K562 (cell line): ENCODE data around the gene RASSF6. TPM values are rescaled to one million over a fixed set of nuclear protein-coding genes. Genes with fewer than 3 reads are reported as not detected.

Source experiments
- ATAC-seq: fragments of 200-7000 bp; cut with Tn5 transposase; 3 replicates; pipeline ENCODE4 v1.9.1; 2020; ENCODE audit warnings: moderate library complexity
- BruUV-seq: library from RNA; stranded (reverse); fragments of 400-500 nt; replicated peaks from 2 replicates; lab custom pipeline; 2021; lab: Mats Ljungman, UMichigan
- CTCF ChIA-PET: fragments of 300-600 bp; formaldehyde crosslinking; extraction: SDS; loops from one replicate; lab custom pipeline; 2021; ENCODE audit warnings: low intra/inter-chr PET ratio; lab: Yijun Ruan, JAX
- POLR2A ChIA-PET: fragments of 300-600, 350-650 bp; sonication (Branson Sonifier 250); formaldehyde crosslinking; extraction: SDS; loops from one replicate; lab custom pipeline; 2021; ENCODE audit warnings: antibody characterized with exemption, inconsistent platforms; lab: Yijun Ruan, JAX
- DNase-seq, 4 experiments: peaks; one replicate each; pipeline versions ENCODE4 v3.0.0 to v3.0.0-alpha.2; 2011 to 2018; ENCODE audit warnings: low spot score in 3 of 4, mixed read lengths in 3 of 4; ENCODE audit errors: extremely low read depth in 1 of 4
- FAIRE-seq: peaks from 2 replicates; lab custom pipeline; 2011; peaks lifted over from hg19 to GRCh38; lab: Jason Lieb, UNC
- H2AFZ ChIP-seq: 2 replicates; pipeline ENCODE4 v1.6.0; 2011; ENCODE audit warnings: low read depth, low read length, control low read depth, inconsistent platforms
- H3K27ac ChIP-seq: fragments of 200-600 bp; 3 replicates; pipeline ENCODE4 v1.8.0; 2011; ENCODE audit warnings: low read depth, mild to moderate bottlenecking, control low read depth, inconsistent platforms, low read length, moderate library complexity, mixed read lengths; ENCODE audit errors: extremely low read depth
- H3K27me3 ChIP-seq, 2 experiments: fragments of 300-600 bp in 1 of 2; 2 replicates in 1 of 2; 3 replicates in 1 of 2; pipeline versions ENCODE4 v1.6.0 to v1.8.0; 2011; ENCODE audit warnings: inconsistent platforms in 2 of 2, low read length in 2 of 2, mild to moderate bottlenecking in 1 of 2, mixed read lengths in 1 of 2, moderate library complexity in 1 of 2; ENCODE audit not compliant: control insufficient read depth in 2 of 2, insufficient read depth in 2 of 2
- H3K36me3 ChIP-seq: fragments of 300-600 bp; 3 replicates; pipeline ENCODE4 v1.8.0; 2011; ENCODE audit warnings: mild to moderate bottlenecking, low read length, inconsistent platforms; ENCODE audit not compliant: control insufficient read depth, insufficient read depth
- H3K4me1 ChIP-seq, 2 experiments: fragments of 200-600 bp in 1 of 2; replicated peaks in 1 of 2; 2 replicates in 1 of 2; 3 replicates in 1 of 2; pipeline versions ENCODE4 v1.5.1 to v1.8.0; 2011; ENCODE audit warnings: inconsistent platforms in 2 of 2, low read length in 2 of 2, mild to moderate bottlenecking in 1 of 2, mixed read lengths in 1 of 2, moderate library complexity in 1 of 2; ENCODE audit not compliant: control insufficient read depth in 2 of 2, insufficient read depth in 2 of 2
- H3K4me2 ChIP-seq: 2 replicates; pipeline ENCODE4 v1.6.1; 2011; ENCODE audit warnings: low read length, control low read depth, inconsistent platforms, mixed read lengths; ENCODE audit not compliant: insufficient read depth
- H3K4me3 ChIP-seq: fragments of 200-600 bp; sonication (generic), shearing (Covaris generic); 2 replicates; pipeline ENCODE4 v1.5.1; 2016; ENCODE audit warnings: control low read depth, inconsistent platforms
- H3K79me2 ChIP-seq: fragments of 200-600 bp; 3 replicates; pipeline ENCODE4 v1.8.0; 2011; ENCODE audit warnings: low read length, inconsistent platforms; ENCODE audit not compliant: control insufficient read depth, insufficient read depth
- H3K9ac ChIP-seq, 2 experiments: 2 replicates each; pipeline versions ENCODE4 v1.6.0 to v1.6.1; 2011; ENCODE audit warnings: low read depth in 2 of 2, low read length in 2 of 2, control low read depth in 1 of 2, inconsistent platforms in 1 of 2, mild to moderate bottlenecking in 1 of 2, mixed read lengths in 1 of 2; ENCODE audit not compliant: insufficient read depth in 1 of 2
- H3K9me1 ChIP-seq: one replicate; pipeline ENCODE4 v1.6.0; 2011; ENCODE audit warnings: inconsistent platforms, mild to moderate bottlenecking, low read length, moderate library complexity; ENCODE audit not compliant: control insufficient read depth, insufficient read depth
- H3K9me3 ChIP-seq: replicated peaks from 2 replicates; pipeline ENCODE4 v1.5.1; 2011; ENCODE audit warnings: low read depth, low read length, inconsistent platforms; ENCODE audit not compliant: control insufficient read depth, insufficient read depth
- H4K20me1 ChIP-seq: replicated peaks from 2 replicates; pipeline ENCODE4 v1.6.1; 2011; ENCODE audit warnings: low read length, inconsistent platforms, mixed read lengths; ENCODE audit not compliant: control insufficient read depth, insufficient read depth
- BRD9 ChIP-seq: fragments of 450-650 bp; IDR thresholded peaks from 2 replicates; pipeline ENCODE4 v1.6.1; 2018; ENCODE audit warnings: low read depth; ENCODE audit not compliant: partially characterized antibody
- MTA1 ChIP-seq: fragments of 450-650 bp; IDR thresholded peaks from 2 replicates; pipeline ENCODE4 v1.6.1; 2017; ENCODE audit warnings: borderline replicate concordance
- PCBP2 ChIP-seq: fragments of 200-400 bp; formaldehyde crosslinking; IDR thresholded peaks from 2 replicates; pipeline ENCODE4 v1.6.1; 2018; ENCODE audit warnings: low read length, low read depth, mild to moderate bottlenecking, moderate library complexity; ENCODE audit not compliant: poor library complexity, severe bottlenecking
- RBM34 ChIP-seq: fragments of 200-400 bp; formaldehyde crosslinking; IDR thresholded peaks from 2 replicates; pipeline ENCODE4 v1.6.1; 2018; ENCODE audit warnings: low read length, borderline replicate concordance; ENCODE audit not compliant: insufficient read depth
- TFAM ChIP-seq: fragments of 250-450 bp; sonication (Bioruptor Pico); conservative IDR thresholded peaks from 2 replicates; pipeline ENCODE4 v1.5.0; 2021; ENCODE audit warnings: mild to moderate bottlenecking, moderate library complexity
- ZEB2 ChIP-seq: fragments of 450-650 bp; IDR thresholded peaks from 2 replicates; pipeline ENCODE4 v1.6.1; 2016
- ZNF24 ChIP-seq: fragments of 450-650 bp; IDR thresholded peaks from 2 replicates; pipeline ENCODE4 v1.6.1; 2016
- WGBS: fragments of 100-300 bp; shearing (Covaris generic); methylation state at CpG from one replicate; pipeline ENCODE4 v1.1.6; 2016; ENCODE audit warnings: low coverage, mixed read lengths; ENCODE audit not compliant: insufficient coverage; ENCODE audit errors: missing lambda C conversion rate; 5-methylcytosine and 5-hydroxymethylcytosine counted together
- in situ Hi-C: fragments of 300-500 bp; cut with MboI; formaldehyde crosslinking; loops from 4 replicates; pipeline ENCODE4 v1.15.0; 2018; ENCODE audit warnings: inconsistent platforms, mixed read lengths
- intact Hi-C: fragments of 100-400 bp; cut with micrococcal nuclease; formaldehyde crosslinking; loops from 2 replicates; pipeline ENCODE4 v1.14.2; 2022
- polyA plus RNA-seq, 8 experiments: library from polyadenylated mRNA; depleted of rRNA in 4 of 8; stranded (reverse) in 5 of 8; unstranded in 3 of 8; fragments of >200 nt; fragmentation: Nextera tagmentation in 2 of 8; fragmentation: Illumina TruSeq in 1 of 8; extraction: Ambion mirVana in 2 of 8; extraction: Trizol in 1 of 8; gene quantifications; 2 replicates each; pipeline versions ENCODE4 v1.2.1 to v1.2.3, GENCODE V29; 2011 to 2014; ENCODE audit warnings: inconsistent platforms in 1 of 8, missing spikeins in 1 of 8
- total RNA-seq, 7 experiments: library from RNA; depleted of rRNA in 6 of 7; stranded (reverse); fragments of >200 nt in 6 of 7; fragmentation: Illumina TruSeq in 2 of 7; extraction: Trizol in 2 of 7; gene quantifications; 2 replicates each; pipeline versions ENCODE4 v1.2.1 to v1.2.3, GENCODE V29; 2011 to 2021; ENCODE audit warnings: low replicate concordance in 1 of 7
- TF ChIP-seq, protein P1 (sequence below): sonication (generic); formaldehyde crosslinking; IDR thresholded peaks from 2 replicates; pipeline ENCODE4 v1.8.1; 2023; ENCODE audit warnings: missing genetic modification reagents, mild to moderate bottlenecking, borderline replicate concordance
- TF ChIP-seq, protein P2 (sequence below), 2 experiments: IDR thresholded peaks in 1 of 2; conservative IDR thresholded peaks in 1 of 2; 2 replicates each; pipeline ENCODE4 v1.6.1; 2016; ENCODE audit warnings: low read depth in 2 of 2, mild to moderate bottlenecking in 1 of 2, missing compliant biosample characterization in 1 of 2, missing genetic modification characterization in 1 of 2, moderate library complexity in 1 of 2
- TF ChIP-seq, protein P3 (sequence below): sonication (generic); formaldehyde crosslinking; IDR thresholded peaks from 2 replicates; pipeline ENCODE4 v1.8.1; 2022; ENCODE audit warnings: missing genetic modification reagents
- TF ChIP-seq, protein P4 (sequence below): fragments of 450-650 bp; IDR thresholded peaks from 2 replicates; pipeline ENCODE4 v1.7.0; 2016; ENCODE audit warnings: borderline replicate concordance

The RASSF6 gene
- total and polyA plus RNA-seq, 9 of the 15 experiments (the other 6 are each of a cell fraction or from before 2014, with no cell fraction given), result under 0.01 to 0.25 (median 0.06) TPM; not detected in 1

DNA sequence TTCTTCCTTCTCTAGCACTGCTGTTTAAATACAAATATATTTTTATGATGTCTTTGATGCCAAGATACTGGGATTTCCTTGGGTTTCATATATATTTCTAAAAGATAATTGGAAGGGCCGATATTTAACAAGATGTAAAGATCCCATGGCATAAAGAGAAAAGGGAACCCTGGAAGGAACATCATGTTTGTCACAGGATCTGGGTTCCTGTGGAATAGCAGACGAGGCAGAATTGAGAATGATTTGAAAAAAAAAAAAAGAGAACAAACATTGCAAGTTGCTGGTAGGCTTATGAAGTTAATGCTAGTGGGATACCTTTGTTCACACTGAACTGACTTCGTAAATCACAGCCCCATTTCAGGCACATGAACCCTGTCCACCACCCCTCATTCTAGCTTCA is 33.6 kb downstream of the RASSF6 start:
- WGBS, result 10% methylated on average over 3 of the region's 3 CpGs
- POLR2A ChIA-PET, result no interaction called here
- ATAC-seq (no peak), FAIRE-seq (no peak), DNase-seq (no peak)
- Histone ChIP-seq H3K9me1 (no peaks in the 10 kb centered on the region), H2AFZ (no peak overlapping the region), H3K9me3 (no peaks in the 10 kb centered on the region), H3K27me3 (no peaks in the 10 kb centered on the region), H3K4me3 (no peak overlapping the region), H3K4me1 (peaks cover 0 to 5% of the 10 kb centered on the region in 2 experiments; a peak in 1 of 5 replicates), H4K20me1 (no peaks in the 10 kb centered on the region), H3K79me2 (no peaks in the 10 kb centered on the region), H3K27ac (no peak overlapping the region), H3K9ac (no peak overlapping the region), H3K36me3 (no peaks in the 10 kb centered on the region), H3K4me2 (no peak overlapping the region)
- intact Hi-C loops (no loop called here), in situ Hi-C loops (no loop called here)
- CTCF ChIA-PET, result no interaction called here
- no TSS peak for BruUV-seq
- no peak for TF ChIP-seq TFAM (CRISPR knock-in tag)
- TF ChIP-seq MTA1, result no peak
- no peak for TF ChIP-seq RBM34
- TF ChIP-seq BRD9, result no peak
- TF ChIP-seq, protein P1, sequence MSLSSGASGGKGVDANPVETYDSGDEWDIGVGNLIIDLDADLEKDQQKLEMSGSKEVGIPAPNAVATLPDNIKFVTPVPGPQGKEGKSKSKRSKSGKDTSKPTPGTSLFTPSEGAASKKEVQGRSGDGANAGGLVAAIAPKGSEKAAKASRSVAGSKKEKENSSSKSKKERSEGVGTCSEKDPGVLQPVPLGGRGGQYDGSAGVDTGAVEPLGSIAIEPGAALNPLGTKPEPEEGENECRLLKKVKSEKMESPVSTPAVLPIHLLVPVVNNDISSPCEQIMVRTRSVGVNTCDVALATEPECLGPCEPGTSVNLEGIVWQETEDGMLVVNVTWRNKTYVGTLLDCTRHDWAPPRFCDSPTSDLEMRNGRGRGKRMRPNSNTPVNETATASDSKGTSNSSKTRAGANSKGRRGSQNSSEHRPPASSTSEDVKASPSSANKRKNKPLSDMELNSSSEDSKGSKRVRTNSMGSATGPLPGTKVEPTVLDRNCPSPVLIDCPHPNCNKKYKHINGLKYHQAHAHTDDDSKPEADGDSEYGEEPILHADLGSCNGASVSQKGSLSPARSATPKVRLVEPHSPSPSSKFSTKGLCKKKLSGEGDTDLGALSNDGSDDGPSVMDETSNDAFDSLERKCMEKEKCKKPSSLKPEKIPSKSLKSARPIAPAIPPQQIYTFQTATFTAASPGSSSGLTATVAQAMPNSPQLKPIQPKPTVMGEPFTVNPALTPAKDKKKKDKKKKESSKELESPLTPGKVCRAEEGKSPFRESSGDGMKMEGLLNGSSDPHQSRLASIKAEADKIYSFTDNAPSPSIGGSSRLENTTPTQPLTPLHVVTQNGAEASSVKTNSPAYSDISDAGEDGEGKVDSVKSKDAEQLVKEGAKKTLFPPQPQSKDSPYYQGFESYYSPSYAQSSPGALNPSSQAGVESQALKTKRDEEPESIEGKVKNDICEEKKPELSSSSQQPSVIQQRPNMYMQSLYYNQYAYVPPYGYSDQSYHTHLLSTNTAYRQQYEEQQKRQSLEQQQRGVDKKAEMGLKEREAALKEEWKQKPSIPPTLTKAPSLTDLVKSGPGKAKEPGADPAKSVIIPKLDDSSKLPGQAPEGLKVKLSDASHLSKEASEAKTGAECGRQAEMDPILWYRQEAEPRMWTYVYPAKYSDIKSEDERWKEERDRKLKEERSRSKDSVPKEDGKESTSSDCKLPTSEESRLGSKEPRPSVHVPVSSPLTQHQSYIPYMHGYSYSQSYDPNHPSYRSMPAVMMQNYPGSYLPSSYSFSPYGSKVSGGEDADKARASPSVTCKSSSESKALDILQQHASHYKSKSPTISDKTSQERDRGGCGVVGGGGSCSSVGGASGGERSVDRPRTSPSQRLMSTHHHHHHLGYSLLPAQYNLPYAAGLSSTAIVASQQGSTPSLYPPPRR, result no peak
- TF ChIP-seq ZNF24, result no peak
- no peak for TF ChIP-seq ZEB2
- TF ChIP-seq, protein P2, sequence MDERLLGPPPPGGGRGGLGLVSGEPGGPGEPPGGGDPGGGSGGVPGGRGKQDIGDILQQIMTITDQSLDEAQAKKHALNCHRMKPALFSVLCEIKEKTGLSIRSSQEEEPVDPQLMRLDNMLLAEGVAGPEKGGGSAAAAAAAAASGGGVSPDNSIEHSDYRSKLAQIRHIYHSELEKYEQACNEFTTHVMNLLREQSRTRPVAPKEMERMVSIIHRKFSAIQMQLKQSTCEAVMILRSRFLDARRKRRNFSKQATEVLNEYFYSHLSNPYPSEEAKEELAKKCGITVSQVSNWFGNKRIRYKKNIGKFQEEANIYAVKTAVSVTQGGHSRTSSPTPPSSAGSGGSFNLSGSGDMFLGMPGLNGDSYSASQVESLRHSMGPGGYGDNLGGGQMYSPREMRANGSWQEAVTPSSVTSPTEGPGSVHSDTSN (CRISPR knock-in tag; IDR thresholded peaks at IDR 0.05; ENCODE audit: low read depth), result no peak
- TF ChIP-seq, protein P2 (tag; conservative IDR thresholded peaks at IDR 0.05; ENCODE audit: low read depth), result no peak
- TF ChIP-seq, protein P3, sequence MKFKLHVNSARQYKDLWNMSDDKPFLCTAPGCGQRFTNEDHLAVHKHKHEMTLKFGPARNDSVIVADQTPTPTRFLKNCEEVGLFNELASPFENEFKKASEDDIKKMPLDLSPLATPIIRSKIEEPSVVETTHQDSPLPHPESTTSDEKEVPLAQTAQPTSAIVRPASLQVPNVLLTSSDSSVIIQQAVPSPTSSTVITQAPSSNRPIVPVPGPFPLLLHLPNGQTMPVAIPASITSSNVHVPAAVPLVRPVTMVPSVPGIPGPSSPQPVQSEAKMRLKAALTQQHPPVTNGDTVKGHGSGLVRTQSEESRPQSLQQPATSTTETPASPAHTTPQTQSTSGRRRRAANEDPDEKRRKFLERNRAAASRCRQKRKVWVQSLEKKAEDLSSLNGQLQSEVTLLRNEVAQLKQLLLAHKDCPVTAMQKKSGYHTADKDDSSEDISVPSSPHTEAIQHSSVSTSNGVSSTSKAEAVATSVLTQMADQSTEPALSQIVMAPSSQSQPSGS (CRISPR knock-in tag), result no peak
- TF ChIP-seq, protein P4, sequence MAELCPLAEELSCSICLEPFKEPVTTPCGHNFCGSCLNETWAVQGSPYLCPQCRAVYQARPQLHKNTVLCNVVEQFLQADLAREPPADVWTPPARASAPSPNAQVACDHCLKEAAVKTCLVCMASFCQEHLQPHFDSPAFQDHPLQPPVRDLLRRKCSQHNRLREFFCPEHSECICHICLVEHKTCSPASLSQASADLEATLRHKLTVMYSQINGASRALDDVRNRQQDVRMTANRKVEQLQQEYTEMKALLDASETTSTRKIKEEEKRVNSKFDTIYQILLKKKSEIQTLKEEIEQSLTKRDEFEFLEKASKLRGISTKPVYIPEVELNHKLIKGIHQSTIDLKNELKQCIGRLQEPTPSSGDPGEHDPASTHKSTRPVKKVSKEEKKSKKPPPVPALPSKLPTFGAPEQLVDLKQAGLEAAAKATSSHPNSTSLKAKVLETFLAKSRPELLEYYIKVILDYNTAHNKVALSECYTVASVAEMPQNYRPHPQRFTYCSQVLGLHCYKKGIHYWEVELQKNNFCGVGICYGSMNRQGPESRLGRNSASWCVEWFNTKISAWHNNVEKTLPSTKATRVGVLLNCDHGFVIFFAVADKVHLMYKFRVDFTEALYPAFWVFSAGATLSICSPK, result no peak
- TF ChIP-seq PCBP2, result no peak
